OCI-LY1 (cell line): ENCODE results near the gene DCAF4.

ENCODE experiments used
- H2AFZ ChIP-seq: fragments of 200-600 bp; sonication (generic), shearing (Covaris generic); 2 replicates; pipeline ENCODE4 v1.6.0; 2014; ENCODE audit warnings: antibody characterized with exemption, mild to moderate bottlenecking, low read length
- H3F3A ChIP-seq: fragments of 200-600 bp; sonication (generic), shearing (Covaris generic); 2 replicates; pipeline ENCODE4 v1.6.0; 2014; ENCODE audit warnings: mild to moderate bottlenecking, antibody characterized with exemption, low read length, moderate library complexity; ENCODE audit not compliant: insufficient read depth
- H3K27ac ChIP-seq: fragments of 200-600 bp; sonication (generic); 2 replicates; pipeline ENCODE4 v1.5.1; 2014; ENCODE audit warnings: low read length, mixed run types, mild to moderate bottlenecking, low read depth; ENCODE audit not compliant: poor library complexity, severe bottlenecking
- H3K27me3 ChIP-seq: fragments of 200-600 bp; sonication (generic); 2 replicates; pipeline ENCODE4 v1.6.0; 2014; ENCODE audit warnings: antibody characterized with exemption, mild to moderate bottlenecking, low read length, moderate library complexity; ENCODE audit not compliant: insufficient read depth
- H3K36me3 ChIP-seq: fragments of 200-600 bp; sonication (generic); 2 replicates; pipeline ENCODE4 v1.6.1; 2014; ENCODE audit warnings: mild to moderate bottlenecking, antibody characterized with exemption, low read length, moderate library complexity, mixed read lengths; ENCODE audit not compliant: insufficient read depth
- H3K4me1 ChIP-seq: fragments of 200-600 bp; sonication (generic); 2 replicates; pipeline ENCODE4 v1.5.1; 2014; ENCODE audit warnings: mild to moderate bottlenecking, low read length, moderate library complexity; ENCODE audit not compliant: insufficient read depth, severe bottlenecking
- H3K4me2 ChIP-seq: fragments of 200-600 bp; sonication (generic), shearing (Covaris generic); 2 replicates; pipeline ENCODE4 v1.6.1; 2014; ENCODE audit warnings: low read length
- H3K4me3 ChIP-seq: fragments of 200-600 bp; sonication (generic); 2 replicates; pipeline ENCODE4 v1.5.1; 2014; ENCODE audit warnings: low read length, low read depth, mild to moderate bottlenecking, mixed read lengths; ENCODE audit not compliant: poor library complexity, severe bottlenecking
- H3K79me2 ChIP-seq: fragments of 200-600 bp; shearing (Covaris generic); 2 replicates; pipeline ENCODE4 v1.6.1; 2016; ENCODE audit warnings: mixed run types, low read length, mixed read lengths; ENCODE audit not compliant: insufficient read depth
- H3K9ac ChIP-seq: fragments of 200-600 bp; sonication (generic), shearing (Covaris generic); 2 replicates; pipeline ENCODE4 v1.6.1; 2014; ENCODE audit warnings: mild to moderate bottlenecking, low read length, mixed read lengths
- H3K9me2 ChIP-seq: fragments of 200-600 bp; sonication (generic), shearing (Covaris generic); 2 replicates; pipeline ENCODE4 v1.6.1; 2014; ENCODE audit warnings: low read depth, mild to moderate bottlenecking, low read length, mixed read lengths
- H3K9me3 ChIP-seq: fragments of 200-600 bp; shearing (Covaris generic); 2 replicates; pipeline ENCODE4 v1.6.1; 2014; ENCODE audit warnings: low read length, mixed read lengths
- H4K20me1 ChIP-seq: fragments of 200-600 bp; sonication (generic), shearing (Covaris generic); 2 replicates; pipeline ENCODE4 v1.6.0; 2016; ENCODE audit warnings: mild to moderate bottlenecking, low read length; ENCODE audit not compliant: insufficient read depth
- CTCF ChIP-seq: fragments of 200-600 bp; sonication (generic), shearing (Covaris generic); IDR thresholded peaks from 2 replicates; pipeline ENCODE4 v1.5.1; 2017; ENCODE audit warnings: mild to moderate bottlenecking, antibody characterized with exemption, low read length, moderate library complexity, mixed read lengths
- EZH2 ChIP-seq: fragments of 200-600 bp; sonication (generic), shearing (Covaris generic); IDR thresholded peaks from 2 replicates; pipeline ENCODE4 v1.8.0; 2017; ENCODE audit warnings: borderline replicate concordance, mixed run types, mild to moderate bottlenecking, antibody characterized with exemption, low read length, moderate library complexity, mixed read lengths

Gene DCAF4

GRCh38 chr14:72974661-72975060 lies 48.4 kb downstream of the DCAF4 start:
- H3K9me2 ChIP-seq, result no peaks in the 10 kb centered on the region
- H3K4me3 ChIP-seq, result no peak overlapping the region
- no peaks in the 10 kb centered on the region for H3F3A ChIP-seq
- no peaks in the 10 kb centered on the region for H3K9me3 ChIP-seq
- H3K79me2 ChIP-seq, result no peaks in the 10 kb centered on the region
- H3K4me1 ChIP-seq, result no peaks in the 10 kb centered on the region
- no peak overlapping the region for H2AFZ ChIP-seq
- H4K20me1 ChIP-seq, result no peaks in the 10 kb centered on the region
- H3K36me3 ChIP-seq, result peaks cover 54% of the 10 kb centered on the region
- H3K27me3 ChIP-seq, result no peaks in the 10 kb centered on the region
- H3K27ac ChIP-seq, result no peak overlapping the region
- H3K9ac ChIP-seq, result no peak overlapping the region
- TF ChIP-seq CTCF, result no peak
- TF ChIP-seq EZH2, result no peak
- H3K4me2 ChIP-seq, result no peak overlapping the region

GRCh38 chr14:72975770-72976169 lies 49.5 kb downstream of the DCAF4 start:
- Histone ChIP-seq H3K27ac (no peak overlapping the region), H3K4me2 (no peak overlapping the region), H4K20me1 (no peaks in the 10 kb centered on the region), H3K9ac (no peak overlapping the region), H3K9me2 (no peaks in the 10 kb centered on the region), H3K79me2 (no peaks in the 10 kb centered on the region), H3K27me3 (no peaks in the 10 kb centered on the region), H2AFZ (no peak overlapping the region), H3F3A (no peaks in the 10 kb centered on the region), H3K9me3 (no peaks in the 10 kb centered on the region), H3K4me3 (no peak overlapping the region), H3K36me3 (peaks cover 53% of the 10 kb centered on the region), H3K4me1 (no peaks in the 10 kb centered on the region)
- TF ChIP-seq EZH2, result no peak
- no peak for TF ChIP-seq CTCF

GRCh38 chr14:72978856-72979255 lies 52.6 kb downstream of the DCAF4 start:
- no peak overlapping the region for H3K4me2 ChIP-seq
- peaks cover 38% of the 10 kb centered on the region for H3K36me3 ChIP-seq
- H3F3A ChIP-seq, result no peaks in the 10 kb centered on the region
- H2AFZ ChIP-seq, result no peak overlapping the region
- no peak for TF ChIP-seq EZH2
- no peaks in the 10 kb centered on the region for H3K27me3 ChIP-seq
- no peak overlapping the region for H3K9ac ChIP-seq
- no peaks in the 10 kb centered on the region for H3K79me2 ChIP-seq
- H3K9me2 ChIP-seq, result no peaks in the 10 kb centered on the region
- no peaks in the 10 kb centered on the region for H4K20me1 ChIP-seq
- no peaks in the 10 kb centered on the region for H3K9me3 ChIP-seq
- no peak overlapping the region for H3K4me3 ChIP-seq
- H3K4me1 ChIP-seq, result no peaks in the 10 kb centered on the region
- no peak overlapping the region for H3K27ac ChIP-seq

- Histone ChIP-seq H3K79me2 (no peaks in the 10 kb centered on the region), H2AFZ (no peak overlapping the region), H3K9ac (no peak overlapping the region), H3K9me2 (no peaks in the 10 kb centered on the region), H3K9me3 (no peaks in the 10 kb centered on the region), H3K27me3 (no peaks in the 10 kb centered on the region), H3K4me2 (no peak overlapping the region), H3F3A (no peaks in the 10 kb centered on the region), H4K20me1 (no peaks in the 10 kb centered on the region), H3K4me3 (no peak overlapping the region), H3K4me1 (no peaks in the 10 kb centered on the region), H3K27ac (no peak overlapping the region), H3K36me3 (peaks cover 27% of the 10 kb centered on the region)
- TF ChIP-seq CTCF, result no peak
- no peak for TF ChIP-seq EZH2
Observed at GRCh38 chr14:72980863-72981262, 54.6 kb downstream of the DCAF4 start.
